MM.1S (cell line): ENCODE measurements around the gene ATP2B2.
"Not testable (repeated sequence)": the region's sequence is repeated elsewhere in the genome, so short reads cannot be mapped to it uniquely, and the experiment has no call there.

Source experiments
- DNase-seq: peaks from one replicate; pipeline ENCODE4 v3.0.0-alpha.2; 2015
- H2AFZ ChIP-seq: fragments of 300-600 bp; sonication (generic); 2 replicates; pipeline ENCODE4 v1.6.0; 2016; ENCODE audit warnings: antibody characterized with exemption, low read length
- H3F3A ChIP-seq: fragments of 300-600 bp; sonication (generic); 2 replicates; pipeline ENCODE4 v1.6.1; 2016; ENCODE audit warnings: mild to moderate bottlenecking, antibody characterized with exemption, low read length, moderate library complexity, mixed read lengths; ENCODE audit not compliant: insufficient read depth
- H3K27ac ChIP-seq: fragments of 300-600 bp; sonication (generic); 2 replicates; pipeline ENCODE4 v1.5.1; 2016; ENCODE audit warnings: mild to moderate bottlenecking, low read length
- H3K27me3 ChIP-seq: fragments of 300-600 bp; sonication (generic); replicated peaks from 2 replicates; pipeline ENCODE4 v1.6.0; 2016; ENCODE audit warnings: low read length; ENCODE audit not compliant: insufficient read depth
- H3K36me3 ChIP-seq: fragments of 300-600 bp; sonication (generic); replicated peaks from 2 replicates; pipeline ENCODE4 v1.6.1; 2016; ENCODE audit warnings: mild to moderate bottlenecking, low read length, mixed read lengths; ENCODE audit not compliant: insufficient read depth
- H3K4me1 ChIP-seq: fragments of 300-600 bp; sonication (generic); 2 replicates; pipeline ENCODE4 v1.6.1; 2016; ENCODE audit warnings: low read length, mixed read lengths
- H3K4me2 ChIP-seq: fragments of 300-600 bp; sonication (generic); 2 replicates; pipeline ENCODE4 v1.6.0; 2016; ENCODE audit warnings: low read depth, low read length
- H3K4me3 ChIP-seq: fragments of 300-600 bp; sonication (generic); 2 replicates; pipeline ENCODE4 v1.5.1; 2016; ENCODE audit warnings: low read length, mixed read lengths
- H3K79me2 ChIP-seq: fragments of 300-600 bp; sonication (generic); 2 replicates; pipeline ENCODE4 v1.6.1; 2016; ENCODE audit warnings: mixed run types, low read length, mixed read lengths
- H3K9ac ChIP-seq: fragments of 300-600 bp; sonication (generic); 2 replicates; pipeline ENCODE4 v1.6.1; 2016; ENCODE audit warnings: low read length, mixed read lengths
- H3K9me2 ChIP-seq: fragments of 300-600 bp; sonication (generic); replicated peaks from 2 replicates; pipeline ENCODE4 v1.6.1; 2016; ENCODE audit warnings: mild to moderate bottlenecking, low read length, mixed read lengths; ENCODE audit not compliant: insufficient read depth
- H3K9me3 ChIP-seq: fragments of 300-600 bp; sonication (generic); replicated peaks from 2 replicates; pipeline ENCODE4 v1.6.1; 2016; ENCODE audit warnings: mild to moderate bottlenecking, low read length, mixed read lengths; ENCODE audit not compliant: insufficient read depth
- H4K20me1 ChIP-seq: fragments of 300-600 bp; sonication (generic); 2 replicates; pipeline ENCODE4 v1.6.1; 2016; ENCODE audit warnings: mild to moderate bottlenecking, low read length, moderate library complexity, mixed read lengths; ENCODE audit not compliant: insufficient read depth
- CTCF ChIP-seq: fragments of 300-600 bp; sonication (generic); IDR thresholded peaks from 2 replicates; pipeline ENCODE4 v1.5.1; 2016; ENCODE audit warnings: antibody characterized with exemption, low read length, mixed read lengths
- EZH2 ChIP-seq: fragments of 300-600 bp; sonication (generic); optimal IDR thresholded peaks from 2 replicates; pipeline ENCODE3; 2017; ENCODE audit warnings: low read depth, mild to moderate bottlenecking, antibody characterized with exemption, low read length, mixed read lengths
- EZH2phosphoT487 ChIP-seq: fragments of 300-600 bp; sonication (generic); IDR thresholded peaks from 2 replicates; pipeline ENCODE4 v1.6.1; 2018; ENCODE audit warnings: antibody characterized with exemption, low read length

Gene ATP2B2

DNA sequence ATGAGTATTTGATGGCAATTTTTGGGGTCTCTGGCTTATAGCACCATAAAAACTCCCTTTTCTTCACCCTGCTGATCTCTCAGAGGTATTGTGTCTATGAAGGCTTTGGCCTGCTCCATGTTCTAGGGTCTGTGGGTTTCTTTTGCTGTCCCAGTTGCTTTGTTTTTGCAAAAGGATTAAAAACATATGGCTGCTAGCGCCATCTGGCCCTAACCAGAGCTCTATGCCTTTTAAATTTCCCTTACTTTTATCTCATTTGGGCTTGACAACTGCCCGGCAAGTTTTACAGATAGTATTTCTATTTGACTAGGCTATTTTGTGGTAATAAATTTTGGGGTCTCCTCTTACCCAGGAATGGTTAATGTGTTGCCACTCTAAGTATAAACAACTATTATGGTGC is 206.2 kb downstream of the ATP2B2 start:
- Histone ChIP-seq H2AFZ (no peak overlapping the region), H3K9ac (no peak overlapping the region), H3K4me3 (no peak overlapping the region), H3K36me3 (peaks cover 19% of the 10 kb centered on the region), H3F3A (peaks cover 12% of the 10 kb centered on the region; the same call in 1 of the 2 replicates), H3K27me3 (no peaks in the 10 kb centered on the region), H3K4me1 (peaks cover 17% of the 10 kb centered on the region), H3K9me3 (no peaks in the 10 kb centered on the region), H3K9me2 (no peaks in the 10 kb centered on the region), H3K27ac (peak overlapping the region; percentile 24; the same call in 1 of the 2 replicates), H3K79me2 (peaks cover 13% of the 10 kb centered on the region; the same call in 1 of the 2 replicates), H3K4me2 (peak overlapping the region; percentile 15; the same call in 1 of the 2 replicates), H4K20me1 (0 out of 2 replicates have a peak, but pooled peaks cover 3% of the 10 kb centered on the region)
- TF ChIP-seq EZH2phosphoT487 (no peak), CTCF (no peak), EZH2 (no peak)
- no peak for DNase-seq

DNA sequence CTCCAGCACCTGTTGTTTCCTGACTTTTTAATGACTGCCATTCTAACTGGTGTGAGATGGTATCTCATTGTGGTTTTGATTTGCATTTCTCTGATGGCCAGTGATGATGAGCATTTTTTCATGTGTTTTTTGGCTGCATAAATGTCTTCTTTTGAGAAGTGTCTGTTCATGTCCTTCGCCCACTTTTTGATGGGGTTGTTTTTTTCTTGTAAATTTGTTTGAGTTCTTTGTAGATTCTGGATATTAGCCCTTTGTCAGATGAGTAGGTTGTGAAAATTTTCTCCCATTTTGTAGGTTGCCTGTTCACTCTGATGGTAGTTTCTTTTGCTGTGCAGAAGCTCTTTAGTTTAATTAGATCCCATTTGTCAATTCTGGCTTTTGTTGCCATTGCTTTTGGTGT is 207.3 kb downstream of the ATP2B2 start:
- Histone ChIP-seq H3K4me1 (peaks cover 17% of the 10 kb centered on the region), H3K36me3 (peaks cover 12% of the 10 kb centered on the region; the same call in 1 of the 2 replicates), H3K79me2 (peaks cover 13% of the 10 kb centered on the region; the same call in 1 of the 2 replicates), H3F3A (peaks cover 12% of the 10 kb centered on the region; the same call in 1 of the 2 replicates)
- DNase-seq, H3K27ac ChIP-seq, H4K20me1 ChIP-seq, H3K9me3 ChIP-seq, H3K9me2 ChIP-seq, H3K27me3 ChIP-seq, H3K4me3 ChIP-seq, H3K4me2 ChIP-seq, H2AFZ ChIP-seq, H3K9ac ChIP-seq: not testable (repeated sequence)

DNA sequence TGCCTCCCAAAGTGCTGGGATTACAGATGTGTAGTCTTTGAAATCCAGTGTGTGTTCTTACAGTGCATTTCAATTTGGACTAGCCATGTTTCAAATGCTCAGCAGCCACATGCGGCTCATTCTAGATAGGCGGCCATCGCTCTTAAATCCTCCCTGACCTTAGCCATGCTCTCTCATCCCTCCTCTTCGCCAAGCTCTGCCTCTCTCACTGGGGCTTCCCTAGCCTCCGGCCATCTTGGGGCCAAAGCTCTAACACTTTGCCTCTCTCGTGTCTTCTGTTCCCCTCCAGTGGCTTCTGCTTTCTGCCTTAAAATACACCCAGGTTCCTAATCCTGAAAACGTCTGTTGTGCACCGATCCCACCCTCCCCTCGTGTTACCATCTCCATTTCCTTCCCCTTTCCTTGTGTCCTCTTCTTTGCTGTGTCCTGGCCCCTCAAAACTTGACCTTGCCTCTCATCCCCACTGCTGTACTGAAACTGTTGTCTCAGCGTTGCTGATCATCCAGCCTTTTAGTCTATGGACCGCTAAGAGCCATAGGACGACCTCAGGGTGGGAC is 211.3 kb downstream of the ATP2B2 start:
- Histone ChIP-seq H3K4me3 (no peak overlapping the region), H3K9me3 (no peaks in the 10 kb centered on the region), H3K79me2 (no peaks in the 10 kb centered on the region), H3K36me3 (no peaks in the 10 kb centered on the region), H3F3A (peaks cover 3% of the 10 kb centered on the region; the same call in 1 of the 2 replicates), H3K27me3 (no peaks in the 10 kb centered on the region), H3K9ac (no peak overlapping the region), H3K9me2 (no peaks in the 10 kb centered on the region), H3K27ac (no peak overlapping the region), H3K4me2 (no peak overlapping the region), H2AFZ (no peak overlapping the region), H3K4me1 (peaks cover 3% of the 10 kb centered on the region), H4K20me1 (no peaks in the 10 kb centered on the region)
- DNase-seq = no peak
- TF ChIP-seq CTCF (no peak), EZH2phosphoT487 (no peak), EZH2 (no peak)
